Bronchial epithelial cell (primary cell): Measurements from ENCODE around the gene ENO2. TPM values are rescaled to one million over a fixed set of nuclear protein-coding genes. Genes with fewer than 3 reads are reported as not detected.
"Not testable (repeated sequence)": the region's sequence is repeated elsewhere in the genome, so short reads cannot be mapped to it uniquely, and the experiment has no call there.

ENCODE experiments used
- DNase-seq: peaks from one replicate; pipeline ENCODE4 v3.0.0-alpha.2; 2010; ENCODE audit warnings: low read depth
- FAIRE-seq: peaks from 2 replicates; lab custom pipeline; 2011; peaks lifted over from hg19 to GRCh38; lab: Jason Lieb, UNC
- H3K27me3 ChIP-seq: 2 replicates; pipeline ENCODE4 v1.5.1; 2011; ENCODE audit warnings: low read length; ENCODE audit not compliant: control insufficient read depth, insufficient read depth
- H3K36me3 ChIP-seq: 2 replicates; pipeline ENCODE4 v1.5.1; 2011; ENCODE audit warnings: low read length; ENCODE audit not compliant: control insufficient read depth, insufficient read depth
- H3K4me3 ChIP-seq: 2 replicates; pipeline ENCODE4 v1.5.1; 2011; ENCODE audit warnings: mild to moderate bottlenecking, low read depth, low read length, control low read depth
- CTCF ChIP-seq: IDR thresholded peaks from 2 replicates; pipeline ENCODE4 v1.5.1; 2011; ENCODE audit warnings: mild to moderate bottlenecking, moderate library complexity, low read length, control low read depth, inconsistent platforms; ENCODE audit not compliant: insufficient read depth, severe bottlenecking
- total RNA-seq: library from RNA; depleted of rRNA; stranded (reverse); fragments of >200 nt; gene quantifications from 2 replicates; pipeline ENCODE4 v1.2.1, GENCODE V29; 2014

ENO2 gene
- total RNA-seq, 1 donor from 2014 or later: 9.0 TPM

- TF ChIP-seq CTCF: peak; percentile 9
- peaks cover 25% of the 10 kb centered on the region for H3K36me3 ChIP-seq
- FAIRE-seq (no peak), DNase-seq (no peak)
- H3K4me3 ChIP-seq: peak overlapping the region; percentile 91
- no peaks in the 10 kb centered on the region for H3K27me3 ChIP-seq
These were observed 46.0 kb upstream of the ENO2 start for GRCh38 chr12:6868211-6869048.

- FAIRE-seq (peak; percentile 36), DNase-seq (peak; percentile 61)
- H3K4me3 ChIP-seq: peak overlapping the region; percentile 91
- peak; percentile 93 for TF ChIP-seq CTCF
- H3K36me3 ChIP-seq: peaks cover 20% of the 10 kb centered on the region
- H3K27me3 ChIP-seq: no peaks in the 10 kb centered on the region
These were observed 45.0 kb upstream of the ENO2 start for GRCh38 chr12:6869049-6870021.

GRCh38 chr12:6870304-6870703 is 44.1 kb upstream of the ENO2 start:
- H3K27me3 ChIP-seq, H3K4me3 ChIP-seq, FAIRE-seq, DNase-seq: not testable (repeated sequence)
- peaks cover 17% of the 10 kb centered on the region for H3K36me3 ChIP-seq

- Histone ChIP-seq H3K27me3 (no peaks in the 10 kb centered on the region), H3K4me3 (peak overlapping the region; percentile 54), H3K36me3 (peaks cover 18% of the 10 kb centered on the region)
- DNase-seq (peak; percentile 76), FAIRE-seq (no peak)
- no peak for TF ChIP-seq CTCF
These were observed 43.1 kb upstream of the ENO2 start for GRCh38 chr12:6871052-6871957.

GRCh38 chr12:6872073-6873048 is 42.0 kb upstream of the ENO2 start:
- H3K36me3 ChIP-seq: peaks cover 18% of the 10 kb centered on the region
- TF ChIP-seq CTCF: peak; percentile 98
- DNase-seq (peak; percentile 53), FAIRE-seq (no peak)
- H3K4me3 ChIP-seq: peak overlapping the region; percentile 54
- H3K27me3 ChIP-seq: no peaks in the 10 kb centered on the region
